ENCODE results near the gene GIMAP5. TPM values are rescaled to one million over a fixed set of nuclear protein-coding genes. Genes with fewer than 3 reads are reported as not detected.

Gene GIMAP5
- total and polyA plus RNA-seq, 10 donors: 34.0 to 183 (median 85.8) TPM

DNA sequence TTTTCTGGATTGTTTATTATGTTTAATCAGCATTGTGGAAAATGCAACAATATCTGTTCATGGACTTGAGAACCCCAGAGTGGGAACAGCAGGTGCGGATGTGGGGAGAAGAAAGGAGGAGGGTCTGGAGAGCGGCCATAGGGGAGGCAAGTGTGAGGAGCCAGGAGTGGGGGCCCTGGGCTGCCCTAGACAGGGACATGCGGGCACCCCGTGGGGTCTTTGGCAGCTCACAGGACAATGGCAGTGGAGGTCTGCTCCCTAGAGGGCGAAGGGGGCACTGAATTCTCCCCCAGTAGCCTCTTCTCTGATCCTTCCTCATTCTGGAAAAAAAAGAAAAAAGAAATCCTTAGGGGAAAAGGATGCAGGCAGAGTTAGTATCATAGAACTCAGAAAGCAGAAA, 54.1 kb downstream of the GIMAP5 start:
- intact Hi-C loops (cut with DNase I; ENCODE audit: low total_unique reads): no loop called here
- Histone ChIP-seq H3K27ac (no peak overlapping the region), H3K27me3 (replicated peaks in 1 of 7) (peaks cover 0 to 31% (median 0%) of the 10 kb centered on the region in 7 donors), H3K36me3 (peaks cover 0 to 10% (median 0%) of the 10 kb centered on the region in 6 donors), H3K9me3 (peaks cover 0 to 6% (median 0%) of the 10 kb centered on the region in 8 donors), H3K4me3 (no peak overlapping the region), H3K4me1 (peaks cover 8 to 30% (median 21%) of the 10 kb centered on the region in 6 donors)
- WGBS, 5 donors: 83 to 95% (median 85%) methylated on average over 5 of the region's 5 CpGs
- no peak for DNase-seq
- TF ChIP-seq, protein P1, sequence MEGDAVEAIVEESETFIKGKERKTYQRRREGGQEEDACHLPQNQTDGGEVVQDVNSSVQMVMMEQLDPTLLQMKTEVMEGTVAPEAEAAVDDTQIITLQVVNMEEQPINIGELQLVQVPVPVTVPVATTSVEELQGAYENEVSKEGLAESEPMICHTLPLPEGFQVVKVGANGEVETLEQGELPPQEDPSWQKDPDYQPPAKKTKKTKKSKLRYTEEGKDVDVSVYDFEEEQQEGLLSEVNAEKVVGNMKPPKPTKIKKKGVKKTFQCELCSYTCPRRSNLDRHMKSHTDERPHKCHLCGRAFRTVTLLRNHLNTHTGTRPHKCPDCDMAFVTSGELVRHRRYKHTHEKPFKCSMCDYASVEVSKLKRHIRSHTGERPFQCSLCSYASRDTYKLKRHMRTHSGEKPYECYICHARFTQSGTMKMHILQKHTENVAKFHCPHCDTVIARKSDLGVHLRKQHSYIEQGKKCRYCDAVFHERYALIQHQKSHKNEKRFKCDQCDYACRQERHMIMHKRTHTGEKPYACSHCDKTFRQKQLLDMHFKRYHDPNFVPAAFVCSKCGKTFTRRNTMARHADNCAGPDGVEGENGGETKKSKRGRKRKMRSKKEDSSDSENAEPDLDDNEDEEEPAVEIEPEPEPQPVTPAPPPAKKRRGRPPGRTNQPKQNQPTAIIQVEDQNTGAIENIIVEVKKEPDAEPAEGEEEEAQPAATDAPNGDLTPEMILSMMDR (IDR thresholded peaks at IDR 0.05 in 8 of 11, conservative IDR thresholded peaks at IDR 0.05 in 3 of 11): no peak
- TF ChIP-seq POLR2A (IDR thresholded peaks at IDR 0.05) (no peak), POLR2AphosphoS5 (IDR thresholded peaks at IDR 0.05) (no peak)

DNA sequence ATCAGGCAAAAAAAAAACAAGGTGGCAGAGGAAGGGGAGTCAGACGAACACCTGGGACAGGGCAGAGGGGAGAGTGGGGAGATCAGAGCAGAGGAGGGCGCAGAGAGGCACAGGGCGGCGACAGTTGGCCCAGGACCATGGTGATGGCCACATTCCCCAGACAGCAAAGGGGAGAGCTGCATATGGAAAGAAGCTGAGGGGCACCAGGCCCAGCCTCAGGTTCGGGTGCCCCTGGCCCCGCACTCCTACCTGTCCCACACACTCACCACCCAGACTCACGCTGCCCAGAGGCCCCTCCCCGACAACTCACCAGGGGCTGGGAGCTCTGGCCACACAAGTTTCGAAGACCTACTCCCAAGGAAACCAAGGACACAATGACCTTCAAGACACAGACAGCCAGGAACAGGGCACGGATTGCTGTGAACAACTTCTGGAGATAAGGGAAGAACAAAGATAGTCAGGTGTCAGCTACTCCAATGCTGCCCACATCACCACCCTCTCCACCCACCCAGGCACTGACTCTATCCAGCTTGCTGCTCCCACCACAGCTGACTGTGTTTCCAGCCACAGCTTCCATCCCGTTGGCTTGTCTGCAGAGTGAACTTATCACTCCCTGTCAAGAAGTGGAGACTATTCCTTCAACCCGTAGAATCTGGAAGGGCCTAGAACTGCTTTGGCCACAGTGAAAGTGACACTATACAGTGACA, 54.7 kb downstream of the GIMAP5 start:
- H3K4me3 ChIP-seq: no peak overlapping the region
- intact Hi-C loops (cut with DNase I; ENCODE audit: low total_unique reads): no loop called here
- H3K27ac ChIP-seq: no peak overlapping the region
- H3K27me3 ChIP-seq (replicated peaks in 1 of 7): peaks cover 0 to 37% (median 0%) of the 10 kb centered on the region in 7 donors
- peaks cover 0 to 6% (median 0%) of the 10 kb centered on the region in 8 donors for H3K9me3 ChIP-seq
- 84 to 88% (median 87%) methylated on average over 12 of the region's 12 CpGs for WGBS, 5 donors
- H3K36me3 ChIP-seq: peaks cover 0 to 10% (median 0%) of the 10 kb centered on the region in 6 donors
- no peak for DNase-seq
- peaks cover 5 to 25% (median 17%) of the 10 kb centered on the region in 6 donors for H3K4me1 ChIP-seq
- no peak for TF ChIP-seq POLR2A (IDR thresholded peaks at IDR 0.05)
- TF ChIP-seq, protein P1 (IDR thresholded peaks at IDR 0.05 in 8 of 11, conservative IDR thresholded peaks at IDR 0.05 in 3 of 11): no peak

Other genes starting within 250 kb of the GIMAP5 start
- 100 to 1,000 TPM in 5 of 7 donors, 10 to 100 TPM in 2; 71.2 to 137 (median 102) TPM for gene GIMAP7, start 222.5 kb upstream of the GIMAP5 start, total RNA-seq
- gene GIMAP7, start 222.5 kb upstream of the GIMAP5 start, polyA plus RNA-seq: 100 to 1,000 TPM in 1 of 3 donors, 10 to 100 TPM in 2; 48.7 to 103 (median 68.0) TPM
- gene GIMAP4, start 170.0 kb upstream of the GIMAP5 start, total RNA-seq: 100 to 1,000 TPM; 112 to 214 (median 172) TPM
- 10 to 100 TPM; 35.9 to 86.8 (median 60.4) TPM for gene GIMAP4, start 170.0 kb upstream of the GIMAP5 start, polyA plus RNA-seq
- 100 to 1,000 TPM in 5 of 7 donors, 10 to 100 TPM in 2; 75.5 to 181 (median 135) TPM for gene GIMAP6, start 105.0 kb upstream of the GIMAP5 start, total RNA-seq
- gene GIMAP6, start 105.0 kb upstream of the GIMAP5 start, polyA plus RNA-seq: 10 to 100 TPM; 18.2 to 58.6 (median 27.7) TPM
- 100 to 1,000 TPM in 1 of 7 donors, 10 to 100 TPM in 6; 48.6 to 126 (median 85.4) TPM for gene GIMAP2, start 51.7 kb upstream of the GIMAP5 start, total RNA-seq
- 10 to 100 TPM; 33.9 to 48.5 (median 47.5) TPM for gene GIMAP2, start 51.7 kb upstream of the GIMAP5 start, polyA plus RNA-seq
- 10 to 100 TPM; 16.4 to 61.2 (median 48.1) TPM for gene GIMAP1, start 20.8 kb upstream of the GIMAP5 start, total RNA-seq
- 10 to 100 TPM in 2 of 3 donors, 1 to 10 TPM in 1; 8.7 to 31.2 (median 14.1) TPM for gene GIMAP1, start 20.8 kb upstream of the GIMAP5 start, polyA plus RNA-seq
- gene TMEM176B, start 62.9 kb downstream of the GIMAP5 start, total RNA-seq: 100 to 1,000 TPM in 3 of 7 donors, 10 to 100 TPM in 4; 56.1 to 107 (median 75.5) TPM
- gene TMEM176B, start 62.9 kb downstream of the GIMAP5 start, polyA plus RNA-seq: 100 to 1,000 TPM in 1 of 3 donors, 10 to 100 TPM in 2; 70.0 to 101 (median 88.9) TPM
- 10 to 100 TPM; 28.6 to 84.6 (median 57.1) TPM for gene TMEM176A, start 63.4 kb downstream of the GIMAP5 start, total RNA-seq
- gene TMEM176A, start 63.4 kb downstream of the GIMAP5 start, polyA plus RNA-seq: 10 to 100 TPM; 52.5 to 77.9 (median 62.9) TPM
- gene AOC1, start 115.1 kb downstream of the GIMAP5 start, total RNA-seq: 1 to 10 TPM in 2 of 7 donors, under 1 TPM in 3, not detected in 2; 0.36 to 2.5 (median 0.79) TPM
- gene AOC1, start 115.1 kb downstream of the GIMAP5 start, polyA plus RNA-seq: 1 to 10 TPM in 1 of 3 donors, under 1 TPM in 2; 0.03 to 1.1 (median 0.39) TPM
- 1 to 10 TPM; 1.6 to 5.1 (median 2.8) TPM for gene KCNH2, start 240.9 kb downstream of the GIMAP5 start, total RNA-seq
- gene KCNH2, start 240.9 kb downstream of the GIMAP5 start, polyA plus RNA-seq: 1 to 10 TPM in 2 of 3 donors, under 1 TPM in 1; 0.67 to 2.5 (median 1.3) TPM